ENCODE measurements around the gene TSPAN31.

The TSPAN31 gene

GRCh38 chr12:57735952-57736740 is 8.7 kb upstream of the TSPAN31 start:
- no peaks in the 10 kb centered on the region for H3K9me3 ChIP-seq (ENCODE audit: control insufficient read depth, insufficient read depth, low read length)
- H3K4me1 ChIP-seq (ENCODE audit: control insufficient read depth, low read length) = peaks cover 17% of the 10 kb centered on the region
- H3K4me3 ChIP-seq (ENCODE audit: low read length) = no peak overlapping the region
- H3K4me2 ChIP-seq (ENCODE audit: low read length) = no peak overlapping the region
- no peak overlapping the region for H3K27ac ChIP-seq (ENCODE audit: low read depth, low read length)
- no peaks in the 10 kb centered on the region for H3K9me2 ChIP-seq (replicated peaks; ENCODE audit: control insufficient read depth, low read length)
- H3K36me3 ChIP-seq (ENCODE audit: control insufficient read depth, low read length) = peaks cover 28% of the 10 kb centered on the region
- H3F3A ChIP-seq (ENCODE audit: control insufficient read depth, insufficient read depth) = no peaks in the 10 kb centered on the region; the same call in 1 of the 2 replicates
- peaks cover 22% of the 10 kb centered on the region for H3K79me2 ChIP-seq (ENCODE audit: control insufficient read depth, low read length)
- no peak for TF ChIP-seq CTCF (IDR thresholded peaks at IDR 0.05; ENCODE audit: low read depth, low read length, poor library complexity, severe bottlenecking)
- no peak for TF ChIP-seq EZH2phosphoT487 (IDR thresholded peaks at IDR 0.05; ENCODE audit: borderline replicate concordance, low read length)
- H4K20me1 ChIP-seq (ENCODE audit: control insufficient read depth, insufficient read depth, low read depth, low read length) = no peaks in the 10 kb centered on the region
- no peaks in the 10 kb centered on the region for H3K27me3 ChIP-seq (ENCODE audit: control insufficient read depth, low read length)

DNA sequence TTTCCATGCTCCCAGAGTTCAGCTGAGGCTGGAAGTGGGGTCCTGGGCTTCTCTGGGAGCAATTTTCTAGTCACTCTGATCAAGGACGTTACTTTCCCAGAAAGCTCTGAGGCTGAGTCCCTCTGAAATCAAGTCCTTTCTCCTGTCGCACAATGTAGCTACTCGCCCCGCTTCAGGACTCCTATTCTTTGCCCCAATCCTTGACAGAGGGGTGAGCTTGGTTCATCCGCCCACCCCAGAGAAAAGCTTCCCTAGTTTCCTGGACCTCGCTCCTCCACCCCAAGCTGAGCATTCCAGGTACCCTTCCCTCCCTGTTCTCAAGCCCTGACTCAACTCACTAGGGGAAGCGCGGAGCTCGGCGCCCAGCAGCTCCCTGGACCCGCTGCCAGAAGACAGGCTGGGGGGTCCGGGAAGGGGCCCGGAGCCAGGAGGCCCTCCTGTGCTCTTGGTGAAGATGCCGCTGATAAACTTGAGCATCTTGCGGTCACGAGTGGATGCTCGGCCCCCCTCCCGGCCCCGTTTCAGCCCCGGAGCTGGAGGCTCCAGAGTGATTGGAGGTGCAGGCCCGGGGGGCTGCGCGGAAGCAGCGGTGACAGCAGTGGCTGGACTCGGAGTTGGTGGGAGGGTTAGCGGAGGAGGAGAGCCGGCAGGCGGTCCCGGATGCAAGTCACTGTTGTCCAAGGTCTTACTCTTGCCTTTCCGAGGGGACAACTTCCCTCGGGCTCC is 7.9 kb upstream of the TSPAN31 start:
- H3K4me1 ChIP-seq (ENCODE audit: control insufficient read depth, low read length) = peaks cover 24% of the 10 kb centered on the region
- no peak overlapping the region for H3K27ac ChIP-seq (ENCODE audit: low read depth, low read length)
- TF ChIP-seq CTCF (IDR thresholded peaks at IDR 0.05; ENCODE audit: low read depth, low read length, poor library complexity, severe bottlenecking) = no peak
- TF ChIP-seq EZH2phosphoT487 (IDR thresholded peaks at IDR 0.05; ENCODE audit: borderline replicate concordance, low read length) = no peak
- H3K4me3 ChIP-seq (ENCODE audit: low read length) = no peak overlapping the region
- no peak overlapping the region for H3K4me2 ChIP-seq (ENCODE audit: low read length)
- H3K9me2 ChIP-seq (replicated peaks; ENCODE audit: control insufficient read depth, low read length) = no peaks in the 10 kb centered on the region
- peaks cover 22% of the 10 kb centered on the region for H3K36me3 ChIP-seq (ENCODE audit: control insufficient read depth, low read length)
- no peaks in the 10 kb centered on the region for H3K9me3 ChIP-seq (ENCODE audit: control insufficient read depth, insufficient read depth, low read length)
- H3F3A ChIP-seq (ENCODE audit: control insufficient read depth, insufficient read depth) = no peaks in the 10 kb centered on the region; the same call in 1 of the 2 replicates
- H3K27me3 ChIP-seq (ENCODE audit: control insufficient read depth, low read length) = no peaks in the 10 kb centered on the region
- peaks cover 30% of the 10 kb centered on the region for H3K79me2 ChIP-seq (ENCODE audit: control insufficient read depth, low read length)
- no peaks in the 10 kb centered on the region for H4K20me1 ChIP-seq (ENCODE audit: control insufficient read depth, insufficient read depth, low read depth, low read length)

- TF ChIP-seq EZH2phosphoT487 (IDR thresholded peaks at IDR 0.05; ENCODE audit: borderline replicate concordance, low read length) (no peak), CTCF (IDR thresholded peaks at IDR 0.05; ENCODE audit: low read depth, low read length, poor library complexity, severe bottlenecking) (no peak)
- H4K20me1 ChIP-seq (ENCODE audit: control insufficient read depth, insufficient read depth, low read depth, low read length) = no peaks in the 10 kb centered on the region
- H3F3A ChIP-seq (ENCODE audit: control insufficient read depth, insufficient read depth) = no peaks in the 10 kb centered on the region; the same call in 1 of the 2 replicates
- H3K4me1 ChIP-seq (ENCODE audit: control insufficient read depth, low read length) = peaks cover 32% of the 10 kb centered on the region
- no peaks in the 10 kb centered on the region for H3K9me3 ChIP-seq (ENCODE audit: control insufficient read depth, insufficient read depth, low read length)
- H3K27me3 ChIP-seq (ENCODE audit: control insufficient read depth, low read length) = no peaks in the 10 kb centered on the region
- H3K27ac ChIP-seq (ENCODE audit: low read depth, low read length) = no peak overlapping the region
- H3K9me2 ChIP-seq (replicated peaks; ENCODE audit: control insufficient read depth, low read length) = no peaks in the 10 kb centered on the region
- H3K79me2 ChIP-seq (ENCODE audit: control insufficient read depth, low read length) = peaks cover 32% of the 10 kb centered on the region
- peaks cover 17% of the 10 kb centered on the region for H3K36me3 ChIP-seq (ENCODE audit: control insufficient read depth, low read length)
- H3K4me2 ChIP-seq (ENCODE audit: low read length) = no peak overlapping the region
- H3K4me3 ChIP-seq (ENCODE audit: low read length) = no peak overlapping the region
Measured at GRCh38 chr12:57737467-57738460, 7.1 kb upstream of the TSPAN31 start.

Measured in DOHH2 (cell line).